HepG2 (cell line): ENCODE data around the gene MAMSTR. TPM values are rescaled to one million over a fixed set of nuclear protein-coding genes. Genes with fewer than 3 reads are reported as not detected.

Experiments used
- ADNP ChIP-seq: sonication (generic); formaldehyde crosslinking; IDR thresholded peaks from 2 replicates; pipeline ENCODE4 v1.4.0; 2020; ENCODE audit warnings: missing genetic modification reagents
- CCDC6 ChIP-seq: sonication (generic); formaldehyde crosslinking; IDR thresholded peaks from 2 replicates; pipeline ENCODE4 v1.8.1; 2022; ENCODE audit warnings: mild to moderate bottlenecking, missing genetic modification reagents, moderate library complexity
- CREM ChIP-seq, 2 experiments: sonication (generic) in 1 of 2; formaldehyde crosslinking in 1 of 2; IDR thresholded peaks; 2 replicates each; pipeline versions ENCODE4 v1.4.0 to v1.6.1; 2016 to 2020; ENCODE audit warnings: antibody characterized with exemption in 1 of 2, mild to moderate bottlenecking in 1 of 2, missing genetic modification reagents in 1 of 2
- ESRRA ChIP-seq: sonication (generic); formaldehyde crosslinking; IDR thresholded peaks from 2 replicates; pipeline ENCODE4 v1.5.1; 2020; ENCODE audit warnings: mild to moderate bottlenecking, low read depth, missing genetic modification reagents
- EZH2 ChIP-seq: conservative IDR thresholded peaks from 2 replicates; pipeline ENCODE4 v1.6.1; 2012; ENCODE audit warnings: mild to moderate bottlenecking, low read depth, low read length, moderate library complexity
- KLF9 ChIP-seq: IDR thresholded peaks from 2 replicates; pipeline ENCODE4 v1.6.1; 2016; ENCODE audit warnings: low read depth
- MIXL1 ChIP-seq: IDR thresholded peaks from 2 replicates; pipeline ENCODE4 v1.6.1; 2016
- MLLT10 ChIP-seq: sonication (generic); formaldehyde crosslinking; IDR thresholded peaks from 2 replicates; pipeline ENCODE4 v1.4.0; 2020; ENCODE audit warnings: missing genetic modification reagents
- MXI1 ChIP-seq: IDR thresholded peaks from 3 replicates; pipeline ENCODE4 v1.6.1; 2012; ENCODE audit warnings: low read depth, low read length, inconsistent platforms, borderline replicate concordance
- PCBP1 ChIP-seq: fragments of 200-400 bp; formaldehyde crosslinking; IDR thresholded peaks from 2 replicates; pipeline ENCODE4 v1.6.1; 2017; ENCODE audit warnings: mild to moderate bottlenecking, low read depth, low read length, borderline replicate concordance
- RBM39 ChIP-seq: fragments of 200-400 bp; formaldehyde crosslinking; IDR thresholded peaks from one replicate; pipeline ENCODE4 v1.6.1; 2018; ENCODE audit warnings: antibody characterized with exemption, mild to moderate bottlenecking, low read depth, low read length; ENCODE audit not compliant: poor library complexity, severe bottlenecking
- REL ChIP-seq: sonication (generic); formaldehyde crosslinking; conservative IDR thresholded peaks from 2 replicates; pipeline ENCODE4 v1.8.0; 2022; ENCODE audit warnings: mild to moderate bottlenecking, missing genetic modification reagents, moderate library complexity
- RXRB ChIP-seq: IDR thresholded peaks from 2 replicates; pipeline ENCODE4 v1.6.1; 2016; ENCODE audit warnings: borderline replicate concordance, missing genetic modification reagents, missing compliant biosample characterization
- SMAD9 ChIP-seq: sonication (generic); formaldehyde crosslinking; IDR thresholded peaks from 2 replicates; pipeline ENCODE4 v1.5.1; 2020; ENCODE audit warnings: mild to moderate bottlenecking, missing genetic modification reagents
- THYN1 ChIP-seq: sonication (generic); formaldehyde crosslinking; IDR thresholded peaks from 2 replicates; pipeline ENCODE4 v1.8.1; 2023; ENCODE audit warnings: low read depth, mild to moderate bottlenecking, moderate library complexity, missing genetic modification reagents, borderline replicate concordance
- TOPORS ChIP-seq: sonication (generic); formaldehyde crosslinking; IDR thresholded peaks from 2 replicates; pipeline ENCODE4 v1.8.0; 2023; ENCODE audit warnings: mild to moderate bottlenecking, missing genetic modification reagents
- XBP1 ChIP-seq: sonication (generic); formaldehyde crosslinking; IDR thresholded peaks from 2 replicates; pipeline ENCODE4 v1.5.0; 2020; ENCODE audit warnings: missing genetic modification reagents
- ZBTB21 ChIP-seq: sonication (generic); formaldehyde crosslinking; IDR thresholded peaks from 2 replicates; pipeline ENCODE4 v1.4.0; 2020; ENCODE audit warnings: missing genetic modification reagents
- ZIK1 ChIP-seq: sonication (generic); formaldehyde crosslinking; IDR thresholded peaks from 2 replicates; pipeline ENCODE4 v1.5.0; 2020; ENCODE audit warnings: mild to moderate bottlenecking, low read depth, missing genetic modification reagents, borderline replicate concordance
- ZKSCAN5 ChIP-seq: sonication (generic); formaldehyde crosslinking; IDR thresholded peaks from 2 replicates; pipeline ENCODE4 v1.5.1; 2020; ENCODE audit warnings: mild to moderate bottlenecking, missing genetic modification reagents
- ZNF136 ChIP-seq: sonication (generic); formaldehyde crosslinking; IDR thresholded peaks from 2 replicates; pipeline ENCODE4 v1.8.1; 2022; ENCODE audit warnings: low read depth, mild to moderate bottlenecking, moderate library complexity, missing genetic modification reagents
- ZNF160 ChIP-seq: sonication (generic); formaldehyde crosslinking; IDR thresholded peaks from 2 replicates; pipeline ENCODE4 v1.8.0; 2022; ENCODE audit warnings: mild to moderate bottlenecking, inconsistent platforms, missing genetic modification reagents
- ZNF24 ChIP-seq: fragments of 450-650 bp; IDR thresholded peaks from 2 replicates; pipeline ENCODE4 v1.6.1; 2017; ENCODE audit warnings: antibody characterized with exemption, mild to moderate bottlenecking
- ZNF331 ChIP-seq: sonication (generic); formaldehyde crosslinking; IDR thresholded peaks from 2 replicates; pipeline ENCODE4 v1.4.0; 2020; ENCODE audit warnings: missing genetic modification reagents
- ZNF576 ChIP-seq: sonication (generic); formaldehyde crosslinking; IDR thresholded peaks from 2 replicates; pipeline ENCODE4 v1.4.0; 2020; ENCODE audit warnings: mild to moderate bottlenecking, missing genetic modification reagents
- ZNF598 ChIP-seq: sonication (generic); formaldehyde crosslinking; IDR thresholded peaks from 2 replicates; pipeline ENCODE4 v1.5.1; 2020; ENCODE audit warnings: mild to moderate bottlenecking, missing genetic modification reagents, borderline replicate concordance
- ZNF639 ChIP-seq: conservative IDR thresholded peaks from 2 replicates; pipeline ENCODE4 v1.6.1; 2018; ENCODE audit warnings: missing genetic modification reagents
- ZNF720 ChIP-seq: sonication (generic); formaldehyde crosslinking; IDR thresholded peaks from 2 replicates; pipeline ENCODE4 v1.4.0; 2020; ENCODE audit warnings: missing genetic modification reagents
- ZNF776 ChIP-seq: sonication (generic); formaldehyde crosslinking; IDR thresholded peaks from 2 replicates; pipeline ENCODE4 v1.4.0; 2020; ENCODE audit warnings: mild to moderate bottlenecking, missing genetic modification reagents
- ZNF839 ChIP-seq: sonication (generic); formaldehyde crosslinking; IDR thresholded peaks from 2 replicates; pipeline ENCODE4 v1.4.0; 2020; ENCODE audit warnings: missing genetic modification reagents, mild to moderate bottlenecking, borderline replicate concordance
- polyA plus RNA-seq, 8 experiments: library from polyadenylated mRNA; depleted of rRNA in 3 of 8; stranded (reverse) in 7 of 8; unstranded in 1 of 8; fragments of >200 nt; fragmentation: Illumina TruSeq in 4 of 8; extraction: Trizol in 4 of 8; gene quantifications; 2 replicates each; pipeline versions ENCODE4 v1.2.1 to v1.2.3, GENCODE V29; 2011 to 2016; ENCODE audit warnings: low read depth in 4 of 8, missing spikeins in 1 of 8, mixed read lengths in 1 of 8; ENCODE audit not compliant: insufficient read depth in 1 of 8
- total RNA-seq, 5 experiments: library from RNA; depleted of rRNA; stranded (reverse); fragments of >200 nt; fragmentation: Illumina TruSeq; extraction: Trizol; gene quantifications; 2 replicates each; pipeline ENCODE4 v1.2.3, GENCODE V29; 2016; ENCODE audit warnings: low read depth in 1 of 5
- TF ChIP-seq, protein P1 (sequence below): sonication (generic); formaldehyde crosslinking; IDR thresholded peaks from 2 replicates; pipeline ENCODE4 v1.4.0; 2020; ENCODE audit warnings: missing genetic modification reagents

Gene MAMSTR
- total and polyA plus RNA-seq, 2 of the 13 experiments (the other 11 are each of a cell fraction or from before 2014, with no cell fraction given): 2.2 to 2.4 TPM

DNA sequence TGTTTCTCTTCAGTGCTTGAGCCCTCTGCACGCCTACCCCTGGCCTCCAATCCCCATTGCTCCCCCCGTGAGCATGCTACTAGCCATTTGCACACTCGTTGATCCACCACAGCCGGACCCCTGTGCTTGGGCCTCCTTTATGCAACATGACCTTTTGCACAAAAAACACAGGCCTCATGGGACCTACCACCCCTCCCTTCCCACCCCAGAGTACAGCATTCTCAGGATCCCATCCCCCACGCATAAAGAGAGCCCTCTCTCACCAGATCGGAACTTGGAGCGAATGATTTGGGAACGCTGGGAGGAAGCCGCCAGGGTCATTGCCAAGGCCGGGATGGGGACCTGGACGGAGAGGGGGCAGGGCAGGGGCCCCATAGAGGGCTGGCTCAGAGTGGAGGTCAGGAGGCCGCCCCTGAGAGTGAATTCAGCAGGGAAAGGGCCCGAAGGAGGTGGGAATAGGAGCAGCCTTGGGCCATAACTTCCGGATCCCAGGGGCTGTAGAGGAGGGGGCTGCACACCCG, 754 bp downstream of the MAMSTR start (continued):
- no peak for TF ChIP-seq PCBP1
- TF ChIP-seq RXRB (CRISPR knock-in tag): peak; percentile 98
- TF ChIP-seq ZNF839 (CRISPR knock-in tag): no peak
- TF ChIP-seq ZNF331: peak; percentile 50
- TF ChIP-seq CREM (IDR thresholded peaks at IDR 0.05): peak; percentile 55; the same call in 1 of the 2 replicates
- TF ChIP-seq CREM (CRISPR knock-in tag; IDR thresholded peaks at IDR 0.05): no peak
- peak; percentile 33 for TF ChIP-seq RBM39
- no peak for TF ChIP-seq REL (CRISPR knock-in tag)
- no peak for TF ChIP-seq XBP1
- no peak for TF ChIP-seq ZNF720 (CRISPR knock-in tag)
- TF ChIP-seq MXI1: no peak
- no peak for TF ChIP-seq SMAD9
- TF ChIP-seq CCDC6: 0 out of 2 replicates have a peak, but pooled peaks have one; percentile 29
- TF ChIP-seq KLF9 (CRISPR knock-in tag): no peak
- no peak for TF ChIP-seq THYN1 (CRISPR knock-in tag)
- no peak for TF ChIP-seq ZNF639
- no peak for TF ChIP-seq ZNF598 (CRISPR knock-in tag)
- TF ChIP-seq ZBTB21 (CRISPR knock-in tag): no peak
- no peak for TF ChIP-seq ZNF24
- TF ChIP-seq MIXL1: peak; percentile 39; the same call in 1 of the 2 replicates
- TF ChIP-seq ZNF576 (CRISPR knock-in tag): no peak
- TF ChIP-seq ZKSCAN5 (CRISPR knock-in tag): no peak
- TF ChIP-seq TOPORS (CRISPR knock-in tag): 0 out of 2 replicates have a peak, but pooled peaks have one; percentile 69
- no peak for TF ChIP-seq ZNF160
- no peak for TF ChIP-seq ZNF136 (CRISPR knock-in tag)
- no peak for TF ChIP-seq EZH2
- no peak for TF ChIP-seq ZNF776 (CRISPR knock-in tag)
- TF ChIP-seq MLLT10 (CRISPR knock-in tag): no peak
- no peak for TF ChIP-seq ZIK1
- TF ChIP-seq ESRRA (CRISPR knock-in tag): peak; percentile 34; the same call in 1 of the 2 replicates
- TF ChIP-seq, protein P1, sequence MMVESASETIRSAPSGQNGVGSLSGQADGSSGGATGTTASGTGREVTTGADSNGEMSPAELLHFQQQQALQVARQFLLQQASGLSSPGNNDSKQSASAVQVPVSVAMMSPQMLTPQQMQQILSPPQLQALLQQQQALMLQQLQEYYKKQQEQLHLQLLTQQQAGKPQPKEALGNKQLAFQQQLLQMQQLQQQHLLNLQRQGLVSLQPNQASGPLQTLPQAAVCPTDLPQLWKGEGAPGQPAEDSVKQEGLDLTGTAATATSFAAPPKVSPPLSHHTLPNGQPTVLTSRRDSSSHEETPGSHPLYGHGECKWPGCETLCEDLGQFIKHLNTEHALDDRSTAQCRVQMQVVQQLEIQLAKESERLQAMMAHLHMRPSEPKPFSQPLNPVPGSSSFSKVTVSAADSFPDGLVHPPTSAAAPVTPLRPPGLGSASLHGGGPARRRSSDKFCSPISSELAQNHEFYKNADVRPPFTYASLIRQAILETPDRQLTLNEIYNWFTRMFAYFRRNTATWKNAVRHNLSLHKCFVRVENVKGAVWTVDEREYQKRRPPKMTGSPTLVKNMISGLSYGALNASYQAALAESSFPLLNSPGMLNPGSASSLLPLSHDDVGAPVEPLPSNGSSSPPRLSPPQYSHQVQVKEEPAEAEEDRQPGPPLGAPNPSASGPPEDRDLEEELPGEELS (CRISPR knock-in tag): no peak
- no peak for TF ChIP-seq ADNP (CRISPR knock-in tag)
